HG03045 (cell line): Measurements from ENCODE around the gene SLC19A2.
"Not testable (repeated sequence)": the region's sequence is repeated elsewhere in the genome, so short reads cannot be mapped to it uniquely, and the experiment has no call there.

Experiments
- ATAC-seq: cut with Tn5 transposase; IDR thresholded peaks from one replicate; pipeline ENCODE4 v1.9.1; 2021; ENCODE audit warnings: mild to moderate bottlenecking, moderate library complexity; ENCODE audit not compliant: unreplicated experiment

Gene SLC19A2, protein sequence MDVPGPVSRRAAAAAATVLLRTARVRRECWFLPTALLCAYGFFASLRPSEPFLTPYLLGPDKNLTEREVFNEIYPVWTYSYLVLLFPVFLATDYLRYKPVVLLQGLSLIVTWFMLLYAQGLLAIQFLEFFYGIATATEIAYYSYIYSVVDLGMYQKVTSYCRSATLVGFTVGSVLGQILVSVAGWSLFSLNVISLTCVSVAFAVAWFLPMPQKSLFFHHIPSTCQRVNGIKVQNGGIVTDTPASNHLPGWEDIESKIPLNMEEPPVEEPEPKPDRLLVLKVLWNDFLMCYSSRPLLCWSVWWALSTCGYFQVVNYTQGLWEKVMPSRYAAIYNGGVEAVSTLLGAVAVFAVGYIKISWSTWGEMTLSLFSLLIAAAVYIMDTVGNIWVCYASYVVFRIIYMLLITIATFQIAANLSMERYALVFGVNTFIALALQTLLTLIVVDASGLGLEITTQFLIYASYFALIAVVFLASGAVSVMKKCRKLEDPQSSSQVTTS

DNA sequence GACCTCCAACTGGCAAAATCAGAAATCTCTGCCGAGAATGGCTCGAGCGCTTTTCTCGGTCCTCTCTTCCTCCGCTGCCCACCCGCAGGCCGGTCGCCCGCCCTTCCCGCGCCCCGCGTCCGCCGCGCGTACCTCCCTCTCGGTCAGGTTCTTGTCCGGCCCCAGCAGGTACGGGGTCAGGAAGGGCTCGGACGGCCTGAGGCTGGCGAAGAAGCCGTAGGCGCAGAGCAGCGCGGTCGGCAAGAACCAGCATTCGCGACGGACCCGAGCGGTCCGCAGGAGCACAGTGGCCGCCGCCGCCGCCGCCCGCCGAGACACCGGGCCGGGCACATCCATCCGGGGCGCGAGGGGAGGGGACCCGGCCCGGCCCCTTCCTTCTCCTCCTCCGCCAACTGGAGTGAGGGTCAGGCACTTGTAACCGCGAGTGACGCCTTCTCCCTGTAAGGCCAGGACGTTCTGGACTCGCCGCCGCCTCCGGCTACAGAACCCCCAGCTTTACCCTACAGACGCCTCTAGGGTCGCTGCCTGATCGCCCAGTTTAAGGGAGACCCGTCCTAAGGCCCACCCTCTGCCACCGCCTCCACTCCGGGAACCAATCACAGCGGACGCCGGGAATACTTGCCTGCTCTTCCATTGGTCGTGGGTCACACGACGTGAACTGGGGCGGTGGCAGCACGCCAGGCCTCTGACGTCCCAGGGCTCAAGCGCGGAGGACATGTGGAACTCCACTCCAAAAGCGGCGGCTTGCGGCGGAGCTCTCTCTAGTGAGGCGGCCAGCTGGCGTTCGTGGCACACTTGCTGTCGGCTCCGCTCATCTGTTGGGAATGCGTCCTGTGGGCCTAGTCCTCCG, at the start of gene SLC19A2:
TSS of gene SLC19A2 (minus strand) at position 514 of the 850 bp plus-strand sequence. CDS start at position 336, 178 bp downstream.
- peak; percentile 99 for ATAC-seq

DNA sequence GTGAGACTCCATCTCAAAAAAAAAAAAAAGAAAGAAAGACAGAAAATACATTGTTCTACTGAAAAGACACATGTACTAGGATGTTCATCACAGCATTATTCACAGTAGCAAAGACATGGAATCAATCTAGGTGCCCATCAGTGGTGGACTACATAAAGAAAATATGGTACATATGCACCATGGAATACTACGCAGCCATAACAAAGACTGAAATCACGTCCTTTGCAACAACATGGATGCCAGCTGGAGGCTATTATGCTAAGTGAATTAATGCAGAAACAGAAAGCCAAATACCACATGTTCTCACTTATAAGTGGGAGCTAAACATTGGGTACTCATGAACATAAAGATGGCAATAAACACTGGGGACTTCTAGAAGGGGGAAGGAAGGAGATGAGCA, 48.9 kb upstream of the SLC19A2 start:
- no peak for ATAC-seq

DNA sequence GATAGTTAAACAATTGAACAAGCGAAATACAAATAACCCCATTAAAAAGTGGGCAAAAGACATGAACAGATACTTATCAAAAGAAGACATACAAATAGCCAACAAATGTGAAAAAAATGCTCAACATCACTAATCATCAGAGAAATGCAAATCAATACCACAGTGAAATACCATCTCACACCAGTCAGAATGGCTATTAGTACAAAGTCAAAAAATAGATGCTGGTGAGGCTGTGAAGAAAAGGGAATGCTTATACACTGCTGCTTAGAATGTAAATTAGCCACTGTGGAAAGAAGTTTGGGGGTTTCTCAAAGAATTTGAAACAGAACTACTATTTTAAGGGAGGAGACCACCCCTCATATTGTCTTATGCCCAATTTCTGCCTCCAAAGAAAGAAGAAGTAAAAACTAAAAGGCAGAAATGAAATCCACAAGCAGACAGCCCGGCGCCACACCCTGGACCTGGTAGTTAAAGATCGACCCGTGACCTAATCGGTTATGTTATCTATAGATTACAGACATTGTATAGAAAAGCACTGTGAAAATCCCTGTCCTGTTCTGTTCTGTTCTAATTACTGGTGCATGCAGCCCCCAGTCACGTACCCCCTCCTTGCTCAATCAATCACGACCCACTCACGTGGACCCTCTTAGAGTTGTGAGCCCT, 47.9 kb upstream of the SLC19A2 start:
- ATAC-seq: not testable (repeated sequence)

DNA sequence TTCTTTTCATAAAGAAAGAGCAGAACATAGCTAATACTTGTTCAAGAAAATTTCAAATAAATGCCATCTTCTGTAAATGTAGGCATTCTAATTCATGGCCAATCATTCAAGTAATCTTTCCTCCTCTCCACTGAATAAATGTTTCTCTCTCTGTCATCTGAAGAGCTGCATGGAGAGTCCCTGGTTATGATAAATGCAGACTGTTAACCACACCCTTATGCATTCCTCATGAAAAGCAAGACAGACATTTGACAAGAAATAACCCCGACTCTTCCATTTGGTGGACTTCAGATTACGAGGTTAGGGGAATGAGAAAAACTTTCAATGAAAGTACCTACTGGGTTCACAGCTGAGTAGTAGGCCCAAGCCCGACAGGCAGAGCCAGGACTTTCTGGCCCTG, 44.7 kb upstream of the SLC19A2 start:
- no peak for ATAC-seq

DNA sequence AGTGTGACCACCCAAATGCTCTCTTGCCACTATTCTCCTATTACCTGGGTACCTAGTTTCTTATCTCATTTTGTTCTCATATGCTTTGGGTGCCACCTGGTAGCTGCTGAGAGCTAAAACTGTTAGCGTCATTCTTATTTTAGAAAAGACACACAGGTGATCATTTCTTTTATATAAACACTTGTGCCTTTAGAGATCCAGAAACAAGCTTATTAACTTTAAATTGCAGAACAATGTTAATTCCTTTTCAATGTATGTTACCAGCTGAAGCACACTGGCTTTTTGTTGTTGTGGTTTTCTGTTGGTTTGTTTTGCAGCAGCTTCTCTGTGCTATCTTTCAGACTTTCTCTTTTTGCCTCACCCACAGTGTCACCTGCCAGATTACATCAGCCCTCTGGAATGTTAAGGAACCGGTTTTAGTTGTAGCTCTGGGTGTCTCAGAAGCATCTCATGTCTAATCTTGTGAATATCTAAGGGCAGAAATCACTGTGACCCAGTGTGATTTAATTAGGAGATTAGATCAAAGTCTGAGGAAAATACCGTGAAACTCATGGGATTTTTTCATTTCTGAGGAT, 43.4 kb upstream of the SLC19A2 start:
- no peak for ATAC-seq

DNA sequence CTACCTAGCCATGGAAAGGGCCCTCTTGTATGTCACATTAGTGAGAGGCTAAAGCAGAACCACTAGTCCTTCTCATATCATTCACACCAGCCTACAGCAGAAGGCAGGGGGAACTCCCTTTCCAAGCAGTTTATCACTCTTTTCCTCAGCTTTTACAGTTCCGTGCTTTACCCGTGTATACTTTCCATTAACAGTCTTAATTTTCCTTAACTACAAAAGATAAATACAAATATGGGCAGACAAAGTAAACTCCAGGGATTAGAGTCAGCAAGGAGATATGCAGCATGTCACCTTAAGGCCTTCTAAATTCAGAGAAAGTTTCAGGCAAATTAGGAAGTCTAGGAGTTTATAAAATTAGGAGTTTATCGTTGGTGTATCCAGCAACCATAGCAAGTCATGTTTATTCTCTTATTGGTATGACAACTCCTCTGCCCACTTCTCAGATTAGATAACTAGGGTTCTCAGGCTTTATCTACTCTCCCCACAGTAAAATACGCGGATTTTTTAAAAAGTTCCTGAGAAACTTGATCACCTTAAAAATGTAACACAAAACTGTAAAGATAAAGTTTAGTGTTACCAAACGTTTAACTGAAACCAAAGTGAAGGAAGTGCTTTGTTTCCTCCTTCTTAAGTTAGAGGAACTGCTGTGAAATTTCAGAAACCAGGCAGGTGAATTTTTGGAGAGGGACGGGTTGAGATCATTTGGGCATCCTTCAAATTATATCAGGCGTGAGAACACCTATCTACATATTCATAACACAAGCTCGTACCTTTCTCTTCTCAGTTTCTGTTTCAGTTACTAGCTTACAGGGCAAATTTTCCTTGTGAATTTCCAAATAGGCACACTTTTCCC, 42.7 kb upstream of the SLC19A2 start:
- ATAC-seq: no peak

DNA sequence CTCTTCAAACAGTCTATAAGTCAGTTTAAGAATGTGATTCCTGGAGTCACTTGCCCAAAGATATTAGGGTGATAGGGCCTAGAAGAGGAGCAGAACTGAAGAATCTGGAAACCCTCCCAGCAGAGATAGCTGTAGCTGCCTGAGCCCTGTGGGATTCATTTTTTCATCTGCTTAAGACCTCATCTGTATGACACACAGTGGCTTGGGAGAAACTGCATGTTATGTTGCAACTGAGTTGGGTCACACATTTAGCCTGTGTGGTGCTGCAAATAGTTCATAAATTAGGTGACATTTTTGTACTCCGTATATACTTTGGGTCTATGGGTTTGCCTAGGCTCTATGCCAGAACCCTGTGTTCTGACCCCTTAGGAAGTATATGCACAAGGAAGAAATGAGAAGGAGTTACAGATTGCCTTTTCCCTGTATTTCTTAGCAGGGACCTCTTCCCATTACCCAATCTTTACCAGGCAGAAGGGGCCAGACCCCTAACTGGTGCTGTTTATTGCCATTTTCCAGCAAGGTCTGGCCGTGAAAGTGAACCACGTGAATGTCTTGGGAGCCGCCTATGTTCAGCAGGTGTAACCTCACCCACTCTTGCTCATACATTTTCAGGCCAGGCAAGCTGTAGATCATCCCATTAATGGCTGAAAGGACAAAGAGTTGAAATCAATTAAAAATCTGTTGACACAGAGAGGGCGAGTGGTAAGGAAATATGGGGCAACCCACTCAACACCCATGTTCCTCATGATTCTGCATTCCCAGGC, 41.9 kb upstream of the SLC19A2 start:
- no peak for ATAC-seq

DNA sequence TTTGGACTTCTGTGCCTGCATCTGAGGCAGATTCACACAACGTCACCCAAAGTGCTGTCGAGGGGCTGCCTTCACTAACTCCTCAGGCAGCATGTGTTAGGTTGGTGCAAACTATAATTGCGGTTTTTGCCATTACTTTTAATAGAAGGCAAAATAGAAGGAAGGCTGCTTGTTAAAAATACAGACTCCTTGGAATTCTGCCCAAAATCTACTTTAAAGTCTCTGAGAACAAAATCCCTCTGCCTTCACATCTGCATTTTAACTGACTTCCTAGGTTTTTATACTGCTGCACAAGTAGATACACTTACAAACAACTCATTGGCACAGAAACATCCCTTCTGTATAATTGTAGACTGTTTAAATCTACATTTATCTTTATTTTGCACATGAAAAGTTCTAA, 41.3 kb upstream of the SLC19A2 start:
- no peak for ATAC-seq

DNA sequence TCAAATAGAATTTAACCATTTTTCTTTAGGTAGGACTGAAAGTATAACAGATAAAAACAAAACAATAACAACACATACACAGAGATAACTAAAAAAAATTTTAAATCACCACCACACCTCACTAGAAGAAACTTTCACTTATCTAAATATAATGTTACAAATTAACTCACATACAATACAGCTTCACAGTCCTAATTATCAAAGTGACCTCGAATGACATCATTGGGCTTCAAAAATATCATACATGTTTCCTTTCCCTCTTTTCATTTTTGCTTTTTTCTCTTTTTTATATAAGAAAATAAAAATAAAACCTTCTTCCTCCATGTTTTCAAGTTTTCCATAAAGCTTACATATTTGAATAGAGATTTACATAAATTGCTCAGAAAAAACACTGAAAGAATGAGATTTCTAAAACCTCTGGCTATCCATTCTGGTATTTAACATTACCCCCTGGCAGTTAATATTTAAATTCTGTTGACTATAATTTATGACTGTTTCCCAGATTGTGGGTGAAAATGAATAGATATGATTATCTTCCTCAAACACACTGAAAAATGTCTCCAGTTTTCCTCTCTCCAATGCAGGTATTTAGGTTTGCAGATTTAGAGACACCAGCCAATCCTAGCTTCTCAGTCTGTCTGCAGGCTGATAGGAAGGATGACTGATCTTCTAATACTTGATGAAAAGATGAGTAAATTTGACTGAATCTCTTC, 40.5 kb upstream of the SLC19A2 start:
- no peak for ATAC-seq

DNA sequence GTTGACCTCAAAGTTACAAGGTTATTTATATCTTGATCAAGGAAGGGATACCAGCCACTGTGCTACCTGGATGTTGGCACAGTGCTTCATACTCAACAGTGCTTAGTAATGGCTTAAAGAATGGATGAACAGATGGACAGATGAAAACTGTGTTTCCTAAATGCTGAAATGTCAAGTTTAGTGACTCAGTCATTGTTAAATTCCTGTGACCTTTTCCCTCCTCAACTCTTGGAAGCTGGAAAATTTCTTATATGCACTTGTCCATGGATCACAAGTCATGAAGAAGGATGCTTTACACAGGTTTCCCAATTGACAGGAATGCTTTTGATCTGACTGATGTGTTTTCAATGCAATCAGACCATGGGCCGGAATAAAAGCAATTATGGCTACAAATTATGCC, 39.6 kb upstream of the SLC19A2 start:
- ATAC-seq: no peak

DNA sequence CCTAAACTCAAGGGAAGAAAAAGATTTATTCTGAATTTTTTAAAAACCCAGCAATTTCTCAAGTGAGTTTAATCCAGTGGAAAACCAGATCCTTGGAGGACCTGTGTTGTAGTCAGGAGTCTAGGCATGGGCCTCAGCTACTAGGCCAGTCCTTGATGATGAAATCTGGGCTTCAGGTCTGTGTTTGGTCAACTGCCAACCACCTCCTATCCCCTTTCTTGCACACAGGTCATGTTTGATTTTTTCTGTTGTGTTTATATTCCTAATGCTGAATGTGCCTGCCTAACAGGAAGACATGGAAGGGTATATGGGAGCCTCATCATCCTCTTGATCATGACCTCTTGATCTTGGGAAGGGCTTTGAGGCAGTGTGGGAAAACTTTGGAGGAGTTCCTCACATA, 38.2 kb upstream of the SLC19A2 start:
- ATAC-seq: no peak

DNA sequence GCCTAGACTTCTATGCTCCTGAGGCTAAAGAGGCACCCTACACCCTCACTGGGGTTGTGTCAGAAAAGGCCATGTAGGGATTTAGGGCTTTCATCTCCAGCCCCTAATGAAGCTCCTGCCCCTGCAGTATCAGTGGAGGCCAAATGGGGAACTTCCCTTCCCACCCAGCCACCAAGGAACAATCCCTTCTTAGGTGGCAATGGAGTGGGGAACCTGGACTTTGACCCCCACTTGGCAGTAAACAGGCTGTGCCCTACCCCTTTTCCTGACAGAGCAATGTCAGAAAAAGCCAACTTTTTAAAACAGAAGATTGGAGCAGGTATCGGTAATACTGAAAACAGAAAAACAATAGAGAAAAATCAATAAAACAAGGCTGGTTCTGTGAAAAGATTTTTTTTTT, 35.5 kb upstream of the SLC19A2 start:
- ATAC-seq: no peak

DNA sequence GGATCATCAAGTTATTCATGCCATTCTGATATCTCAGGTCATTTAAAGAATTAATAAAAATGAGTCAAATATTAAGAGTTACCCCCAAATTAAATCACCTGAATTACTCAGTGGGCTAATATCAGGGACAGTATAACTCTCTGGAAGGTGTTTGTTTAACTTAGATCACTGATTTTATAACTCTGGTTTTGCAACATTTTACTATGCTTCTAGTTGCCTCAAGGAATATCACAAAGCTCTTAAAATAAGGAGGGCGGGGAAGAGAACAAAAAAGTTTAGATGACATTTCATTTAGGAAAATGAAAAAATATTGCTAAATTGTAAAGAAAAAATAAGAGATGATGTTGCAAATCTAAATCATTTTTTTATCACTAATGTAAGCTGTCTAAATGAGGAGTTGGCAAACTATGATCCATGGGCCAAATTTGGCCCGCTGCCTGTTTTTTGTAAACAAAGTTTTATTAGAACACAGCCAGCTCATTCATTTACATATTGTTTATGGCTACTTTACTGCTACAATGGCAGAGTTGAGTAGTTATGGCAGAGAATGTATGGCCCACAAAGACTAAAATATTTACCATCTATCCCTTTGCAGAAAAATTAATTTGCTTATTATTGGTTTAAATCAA, 31.9 kb upstream of the SLC19A2 start:
- ATAC-seq: no peak

DNA sequence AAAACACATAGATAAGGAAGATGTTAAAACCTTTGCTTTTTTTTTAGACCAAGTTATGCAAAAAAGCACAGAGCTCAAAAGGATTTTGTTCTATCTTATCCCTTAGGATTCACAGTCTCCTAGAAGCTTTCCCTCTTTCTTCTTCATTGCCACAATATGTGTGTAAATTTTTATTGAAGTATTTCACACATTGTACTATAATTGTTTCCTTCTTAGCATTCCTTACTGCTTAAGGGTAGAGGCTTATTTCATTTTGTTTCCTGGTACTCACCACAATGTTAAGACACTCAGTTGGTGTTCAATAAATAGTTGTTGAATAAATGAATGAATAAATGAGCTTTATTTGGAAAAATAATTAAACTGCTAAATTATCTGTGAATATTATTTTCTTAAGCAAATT, 29.9 kb upstream of the SLC19A2 start:
- ATAC-seq: no peak

DNA sequence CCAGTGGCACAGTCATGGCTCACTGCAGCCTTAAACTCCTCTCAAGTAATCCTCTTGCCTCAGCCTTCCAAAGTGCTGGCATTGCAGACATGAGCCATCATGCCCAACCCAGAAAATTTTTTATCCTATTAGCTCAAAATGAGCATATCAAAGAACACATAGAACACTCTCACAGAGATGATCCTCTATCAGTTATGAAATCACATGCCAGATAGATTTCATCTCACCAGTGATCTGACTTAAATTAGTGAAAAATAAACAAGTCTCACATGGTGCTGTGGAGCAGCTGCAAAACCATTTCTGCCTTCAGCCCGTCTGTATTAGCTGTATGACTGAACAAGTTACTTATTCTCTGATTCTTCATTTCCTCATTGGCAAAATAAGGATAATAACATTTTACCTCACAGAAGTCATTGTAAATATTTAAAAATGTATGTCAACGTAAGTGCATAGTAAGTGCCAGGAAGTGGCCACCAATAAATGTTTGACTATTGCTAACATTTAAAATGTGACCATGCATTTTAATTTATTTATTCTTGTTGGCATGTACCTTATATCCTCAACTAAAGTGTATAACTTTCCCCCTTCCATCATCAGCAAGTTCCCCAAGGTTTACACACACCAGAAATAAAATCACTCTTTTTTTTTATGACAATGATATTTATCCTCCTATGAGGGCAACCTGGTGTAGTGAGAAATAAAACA, 29.0 kb upstream of the SLC19A2 start:
- no peak for ATAC-seq

DNA sequence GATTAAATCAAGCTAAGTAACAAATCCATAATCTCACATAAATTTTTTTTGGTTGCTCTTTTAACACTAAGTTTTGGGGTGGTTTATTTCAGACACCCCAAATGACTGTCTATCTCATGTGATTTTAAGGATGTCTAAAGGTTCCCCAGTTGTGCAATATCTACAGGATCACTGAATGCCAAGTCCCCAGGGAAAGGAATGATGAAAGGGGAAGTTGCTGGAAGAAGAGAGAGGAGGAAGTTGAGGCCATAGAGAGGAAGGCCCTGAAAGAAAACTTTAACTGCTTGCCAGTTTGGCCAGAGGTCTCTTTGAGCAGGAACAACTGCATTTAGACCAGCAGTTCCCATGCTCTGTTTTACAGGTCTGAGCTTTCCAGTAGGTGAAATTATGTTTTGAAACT, 27.5 kb upstream of the SLC19A2 start:
- no peak for ATAC-seq

DNA sequence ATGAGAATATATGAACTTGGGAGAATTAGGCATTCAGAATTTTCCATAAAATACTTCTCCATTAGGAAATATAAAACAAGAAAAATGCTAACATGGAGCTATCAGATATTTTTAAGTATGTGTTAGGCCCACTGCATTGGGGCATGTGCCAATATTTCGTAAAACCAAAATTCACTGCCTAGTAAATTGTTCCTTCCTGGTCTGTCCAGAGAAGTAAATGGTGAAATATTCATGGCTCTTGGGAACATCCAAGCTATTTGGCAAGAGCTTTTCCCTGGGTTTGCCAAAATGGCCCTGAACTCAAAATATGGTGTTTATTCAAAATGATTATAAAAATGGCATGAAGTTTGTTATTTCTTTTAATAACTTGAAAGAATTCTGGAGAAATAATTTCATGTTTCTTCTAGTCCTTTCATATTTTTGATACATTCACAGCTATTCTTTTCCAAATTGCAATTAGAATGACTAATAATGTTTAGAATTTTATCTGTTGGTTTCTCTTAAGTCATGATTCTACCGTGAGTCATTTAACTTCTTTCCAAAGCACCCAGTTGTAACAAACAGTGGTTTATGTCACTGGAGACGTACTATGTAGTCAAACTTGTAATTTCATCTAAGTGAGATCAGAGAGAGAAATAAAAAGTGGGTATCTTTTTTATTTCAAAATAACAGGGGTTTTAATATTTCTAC, 25.7 kb upstream of the SLC19A2 start:
- no peak for ATAC-seq
